Measurements from ENCODE around the gene FOXN3.

DNA sequence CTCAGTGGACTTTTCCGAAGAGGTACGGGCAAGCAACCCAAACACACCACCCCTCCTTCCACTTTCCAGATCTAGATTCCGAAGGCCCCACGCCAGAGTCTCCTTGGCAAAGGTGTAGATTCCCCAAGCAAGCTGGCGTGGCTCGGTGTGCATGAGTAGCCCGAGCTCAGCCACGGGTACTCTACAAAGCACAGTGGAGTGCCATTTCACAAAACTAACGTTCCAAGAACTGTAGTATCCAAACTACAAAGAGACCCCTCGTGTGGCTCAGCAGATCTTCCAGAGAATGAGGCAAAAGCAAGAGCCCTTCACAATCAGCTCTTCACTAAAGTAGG is 72.1 kb downstream of the FOXN3 start:
- TF ChIP-seq, protein P1, sequence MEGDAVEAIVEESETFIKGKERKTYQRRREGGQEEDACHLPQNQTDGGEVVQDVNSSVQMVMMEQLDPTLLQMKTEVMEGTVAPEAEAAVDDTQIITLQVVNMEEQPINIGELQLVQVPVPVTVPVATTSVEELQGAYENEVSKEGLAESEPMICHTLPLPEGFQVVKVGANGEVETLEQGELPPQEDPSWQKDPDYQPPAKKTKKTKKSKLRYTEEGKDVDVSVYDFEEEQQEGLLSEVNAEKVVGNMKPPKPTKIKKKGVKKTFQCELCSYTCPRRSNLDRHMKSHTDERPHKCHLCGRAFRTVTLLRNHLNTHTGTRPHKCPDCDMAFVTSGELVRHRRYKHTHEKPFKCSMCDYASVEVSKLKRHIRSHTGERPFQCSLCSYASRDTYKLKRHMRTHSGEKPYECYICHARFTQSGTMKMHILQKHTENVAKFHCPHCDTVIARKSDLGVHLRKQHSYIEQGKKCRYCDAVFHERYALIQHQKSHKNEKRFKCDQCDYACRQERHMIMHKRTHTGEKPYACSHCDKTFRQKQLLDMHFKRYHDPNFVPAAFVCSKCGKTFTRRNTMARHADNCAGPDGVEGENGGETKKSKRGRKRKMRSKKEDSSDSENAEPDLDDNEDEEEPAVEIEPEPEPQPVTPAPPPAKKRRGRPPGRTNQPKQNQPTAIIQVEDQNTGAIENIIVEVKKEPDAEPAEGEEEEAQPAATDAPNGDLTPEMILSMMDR (IDR thresholded peaks at IDR 0.05; ENCODE audit: extremely low read depth in 1 of 2, insufficient read depth in 1 of 2, low read depth in 1 of 2, low read length in 2 of 2), result no peak
- TF ChIP-seq, protein P2, sequence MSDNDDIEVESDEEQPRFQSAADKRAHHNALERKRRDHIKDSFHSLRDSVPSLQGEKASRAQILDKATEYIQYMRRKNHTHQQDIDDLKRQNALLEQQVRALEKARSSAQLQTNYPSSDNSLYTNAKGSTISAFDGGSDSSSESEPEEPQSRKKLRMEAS (IDR thresholded peaks at IDR 0.05; ENCODE audit: insufficient read depth, insufficient read length), result no peak
- TF ChIP-seq JUN (IDR thresholded peaks at IDR 0.05; ENCODE audit: borderline replicate concordance, insufficient read depth, insufficient read length, low read depth) (no peak), POLR2AphosphoS5 (IDR thresholded peaks at IDR 0.05; ENCODE audit: insufficient read depth, low read depth, low read length) (no peak), POLR2A (IDR thresholded peaks at IDR 0.05; ENCODE audit: low read depth, low read length) (no peak), MYC (IDR thresholded peaks at IDR 0.05; ENCODE audit: low read depth, low read length) (no peak), EZH2 (IDR thresholded peaks at IDR 0.05; ENCODE audit: borderline replicate concordance, low read depth, low read length, severe bottlenecking) (no peak)
